H1 (cell line): Measurements from ENCODE around the gene DMAC2L. TPM values are rescaled to one million over a fixed set of nuclear protein-coding genes. Genes with fewer than 3 reads are reported as not detected.

Experiments
- BACH1 ChIP-seq: IDR thresholded peaks from 2 replicates; pipeline ENCODE4 v1.6.1; 2012; ENCODE audit warnings: low read length, improper control_type of control experiment
- CHD1 ChIP-seq: IDR thresholded peaks from 2 replicates; pipeline ENCODE4 v1.6.1; 2012; ENCODE audit warnings: low read depth, low read length, improper control_type of control experiment
- CHD2 ChIP-seq: IDR thresholded peaks from 2 replicates; pipeline ENCODE4 v1.6.1; 2012; ENCODE audit warnings: low read length, improper control_type of control experiment
- FOSL1 ChIP-seq: IDR thresholded peaks from 2 replicates; pipeline ENCODE4 v1.6.1; 2011; ENCODE audit warnings: mild to moderate bottlenecking, low read depth, low read length, moderate library complexity; ENCODE audit not compliant: insufficient read depth
- HDAC2 ChIP-seq, 2 experiments: fragments of 300-600 bp in 1 of 2; sonication (generic) in 1 of 2; IDR thresholded peaks; 2 replicates each; pipeline ENCODE4 v1.6.1; 2011 to 2012; ENCODE audit warnings: low read depth in 2 of 2, low read length in 2 of 2, mild to moderate bottlenecking in 2 of 2, moderate library complexity in 2 of 2, borderline replicate concordance in 1 of 2, inconsistent platforms in 1 of 2
- KDM1A ChIP-seq: fragments of 200-600, 300-600 bp; sonication (generic); IDR thresholded peaks from 2 replicates; pipeline ENCODE4 v1.7.1; 2016; ENCODE audit warnings: mild to moderate bottlenecking, low read length, borderline replicate concordance
- PHF8 ChIP-seq: fragments of 200-600 bp; sonication (generic); conservative IDR thresholded peaks from 2 replicates; pipeline ENCODE4 v1.7.1; 2012; ENCODE audit warnings: low read depth, mild to moderate bottlenecking, inconsistent platforms, low read length, moderate library complexity
- TBP ChIP-seq: IDR thresholded peaks from 2 replicates; pipeline ENCODE4 v1.6.1; 2011; ENCODE audit warnings: low read depth, low read length, improper control_type of control experiment
- USF2 ChIP-seq: IDR thresholded peaks from 2 replicates; pipeline ENCODE4 v1.6.1; 2011; ENCODE audit warnings: low read length, improper control_type of control experiment
- polyA plus RNA-seq, 7 experiments: library from polyadenylated mRNA; depleted of rRNA in 3 of 7; stranded (reverse) in 5 of 7; unstranded in 2 of 7; fragments of >200 nt in 5 of 7; fragments of 200-250 nt in 2 of 7; gene quantifications; 1 replicate in 5 of 7; 2 replicates in 1 of 7; 4 replicates in 1 of 7; pipeline versions ENCODE4 v1.2.1 to v1.2.3, GENCODE V29; 2011 to 2013; ENCODE audit warnings: missing spikeins in 2 of 7, mixed read lengths in 2 of 7
- total RNA-seq: library from RNA; stranded (reverse); fragmentation: NEBNext Ultra II Directional; extraction: Animal tissue kit (Norgen Biotek cat#: 25700); gene quantifications from 2 replicates; pipeline ENCODE4 v1.2.1, GENCODE V29; 2021
- TF ChIP-seq, protein P1 (sequence below): fragments of 300-600 bp; sonication (generic); IDR thresholded peaks from 2 replicates; pipeline ENCODE4 v1.7.1; 2012; ENCODE audit warnings: low read length, moderate library complexity, mild to moderate bottlenecking, inconsistent platforms; ENCODE audit not compliant: insufficient replicate concordance

DMAC2L gene
- total and polyA plus RNA-seq, 2 of the 8 experiments (the other 6 are each of a cell fraction or from before 2014, with no cell fraction given), result 20.3 to 28.9 TPM

- TF ChIP-seq, protein P1, sequence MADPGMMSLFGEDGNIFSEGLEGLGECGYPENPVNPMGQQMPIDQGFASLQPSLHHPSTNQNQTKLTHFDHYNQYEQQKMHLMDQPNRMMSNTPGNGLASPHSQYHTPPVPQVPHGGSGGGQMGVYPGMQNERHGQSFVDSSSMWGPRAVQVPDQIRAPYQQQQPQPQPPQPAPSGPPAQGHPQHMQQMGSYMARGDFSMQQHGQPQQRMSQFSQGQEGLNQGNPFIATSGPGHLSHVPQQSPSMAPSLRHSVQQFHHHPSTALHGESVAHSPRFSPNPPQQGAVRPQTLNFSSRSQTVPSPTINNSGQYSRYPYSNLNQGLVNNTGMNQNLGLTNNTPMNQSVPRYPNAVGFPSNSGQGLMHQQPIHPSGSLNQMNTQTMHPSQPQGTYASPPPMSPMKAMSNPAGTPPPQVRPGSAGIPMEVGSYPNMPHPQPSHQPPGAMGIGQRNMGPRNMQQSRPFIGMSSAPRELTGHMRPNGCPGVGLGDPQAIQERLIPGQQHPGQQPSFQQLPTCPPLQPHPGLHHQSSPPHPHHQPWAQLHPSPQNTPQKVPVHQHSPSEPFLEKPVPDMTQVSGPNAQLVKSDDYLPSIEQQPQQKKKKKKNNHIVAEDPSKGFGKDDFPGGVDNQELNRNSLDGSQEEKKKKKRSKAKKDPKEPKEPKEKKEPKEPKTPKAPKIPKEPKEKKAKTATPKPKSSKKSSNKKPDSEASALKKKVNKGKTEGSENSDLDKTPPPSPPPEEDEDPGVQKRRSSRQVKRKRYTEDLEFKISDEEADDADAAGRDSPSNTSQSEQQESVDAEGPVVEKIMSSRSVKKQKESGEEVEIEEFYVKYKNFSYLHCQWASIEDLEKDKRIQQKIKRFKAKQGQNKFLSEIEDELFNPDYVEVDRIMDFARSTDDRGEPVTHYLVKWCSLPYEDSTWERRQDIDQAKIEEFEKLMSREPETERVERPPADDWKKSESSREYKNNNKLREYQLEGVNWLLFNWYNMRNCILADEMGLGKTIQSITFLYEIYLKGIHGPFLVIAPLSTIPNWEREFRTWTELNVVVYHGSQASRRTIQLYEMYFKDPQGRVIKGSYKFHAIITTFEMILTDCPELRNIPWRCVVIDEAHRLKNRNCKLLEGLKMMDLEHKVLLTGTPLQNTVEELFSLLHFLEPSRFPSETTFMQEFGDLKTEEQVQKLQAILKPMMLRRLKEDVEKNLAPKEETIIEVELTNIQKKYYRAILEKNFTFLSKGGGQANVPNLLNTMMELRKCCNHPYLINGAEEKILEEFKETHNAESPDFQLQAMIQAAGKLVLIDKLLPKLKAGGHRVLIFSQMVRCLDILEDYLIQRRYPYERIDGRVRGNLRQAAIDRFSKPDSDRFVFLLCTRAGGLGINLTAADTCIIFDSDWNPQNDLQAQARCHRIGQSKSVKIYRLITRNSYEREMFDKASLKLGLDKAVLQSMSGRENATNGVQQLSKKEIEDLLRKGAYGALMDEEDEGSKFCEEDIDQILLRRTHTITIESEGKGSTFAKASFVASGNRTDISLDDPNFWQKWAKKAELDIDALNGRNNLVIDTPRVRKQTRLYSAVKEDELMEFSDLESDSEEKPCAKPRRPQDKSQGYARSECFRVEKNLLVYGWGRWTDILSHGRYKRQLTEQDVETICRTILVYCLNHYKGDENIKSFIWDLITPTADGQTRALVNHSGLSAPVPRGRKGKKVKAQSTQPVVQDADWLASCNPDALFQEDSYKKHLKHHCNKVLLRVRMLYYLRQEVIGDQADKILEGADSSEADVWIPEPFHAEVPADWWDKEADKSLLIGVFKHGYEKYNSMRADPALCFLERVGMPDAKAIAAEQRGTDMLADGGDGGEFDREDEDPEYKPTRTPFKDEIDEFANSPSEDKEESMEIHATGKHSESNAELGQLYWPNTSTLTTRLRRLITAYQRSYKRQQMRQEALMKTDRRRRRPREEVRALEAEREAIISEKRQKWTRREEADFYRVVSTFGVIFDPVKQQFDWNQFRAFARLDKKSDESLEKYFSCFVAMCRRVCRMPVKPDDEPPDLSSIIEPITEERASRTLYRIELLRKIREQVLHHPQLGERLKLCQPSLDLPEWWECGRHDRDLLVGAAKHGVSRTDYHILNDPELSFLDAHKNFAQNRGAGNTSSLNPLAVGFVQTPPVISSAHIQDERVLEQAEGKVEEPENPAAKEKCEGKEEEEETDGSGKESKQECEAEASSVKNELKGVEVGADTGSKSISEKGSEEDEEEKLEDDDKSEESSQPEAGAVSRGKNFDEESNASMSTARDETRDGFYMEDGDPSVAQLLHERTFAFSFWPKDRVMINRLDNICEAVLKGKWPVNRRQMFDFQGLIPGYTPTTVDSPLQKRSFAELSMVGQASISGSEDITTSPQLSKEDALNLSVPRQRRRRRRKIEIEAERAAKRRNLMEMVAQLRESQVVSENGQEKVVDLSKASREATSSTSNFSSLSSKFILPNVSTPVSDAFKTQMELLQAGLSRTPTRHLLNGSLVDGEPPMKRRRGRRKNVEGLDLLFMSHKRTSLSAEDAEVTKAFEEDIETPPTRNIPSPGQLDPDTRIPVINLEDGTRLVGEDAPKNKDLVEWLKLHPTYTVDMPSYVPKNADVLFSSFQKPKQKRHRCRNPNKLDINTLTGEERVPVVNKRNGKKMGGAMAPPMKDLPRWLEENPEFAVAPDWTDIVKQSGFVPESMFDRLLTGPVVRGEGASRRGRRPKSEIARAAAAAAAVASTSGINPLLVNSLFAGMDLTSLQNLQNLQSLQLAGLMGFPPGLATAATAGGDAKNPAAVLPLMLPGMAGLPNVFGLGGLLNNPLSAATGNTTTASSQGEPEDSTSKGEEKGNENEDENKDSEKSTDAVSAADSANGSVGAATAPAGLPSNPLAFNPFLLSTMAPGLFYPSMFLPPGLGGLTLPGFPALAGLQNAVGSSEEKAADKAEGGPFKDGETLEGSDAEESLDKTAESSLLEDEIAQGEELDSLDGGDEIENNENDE, result no peak
- no peak for TF ChIP-seq BACH1
- TF ChIP-seq HDAC2 (IDR thresholded peaks at IDR 0.05; ENCODE audit: borderline replicate concordance in 1 of 2, low read depth in 2 of 2, low read length in 2 of 2), result no peak
- TF ChIP-seq CHD2, result no peak
- TF ChIP-seq FOSL1, result no peak
- no peak for TF ChIP-seq USF2
- no peak for TF ChIP-seq TBP
- TF ChIP-seq CHD1, result no peak
- TF ChIP-seq PHF8, result no peak
- no peak for TF ChIP-seq KDM1A
Measured at GRCh38 chr14:50339178-50339804, 27.2 kb downstream of the DMAC2L start (continued).
